Renal cortex interstitium (tissue), 15 donors: Measurements from ENCODE around the gene CYP27B1. TPM values are rescaled to one million over a fixed set of nuclear protein-coding genes. Genes with fewer than 3 reads are reported as not detected.

ENCODE experiments used
- DNase-seq, 11 donors: peaks; one replicate each; pipeline ENCODE4 v3.0.0-alpha.2; 2013; ENCODE audit warnings: low read depth in 9 of 11, low spot score in 4 of 11; ENCODE audit errors: extremely low read depth in 1 of 11
- long read RNA-seq, 16 experiments: transcript quantifications; one replicate each; lab custom pipeline, GENCODE V29; 2026
- polyA plus RNA-seq, 3 donors: library from polyadenylated mRNA; unstranded; fragments of 120-200 nt; gene quantifications; one replicate each; pipeline ENCODE4 v1.2.1, GENCODE V29; 2013; ENCODE audit not compliant: insufficient read length in 3 of 3

Gene CYP27B1, protein sequence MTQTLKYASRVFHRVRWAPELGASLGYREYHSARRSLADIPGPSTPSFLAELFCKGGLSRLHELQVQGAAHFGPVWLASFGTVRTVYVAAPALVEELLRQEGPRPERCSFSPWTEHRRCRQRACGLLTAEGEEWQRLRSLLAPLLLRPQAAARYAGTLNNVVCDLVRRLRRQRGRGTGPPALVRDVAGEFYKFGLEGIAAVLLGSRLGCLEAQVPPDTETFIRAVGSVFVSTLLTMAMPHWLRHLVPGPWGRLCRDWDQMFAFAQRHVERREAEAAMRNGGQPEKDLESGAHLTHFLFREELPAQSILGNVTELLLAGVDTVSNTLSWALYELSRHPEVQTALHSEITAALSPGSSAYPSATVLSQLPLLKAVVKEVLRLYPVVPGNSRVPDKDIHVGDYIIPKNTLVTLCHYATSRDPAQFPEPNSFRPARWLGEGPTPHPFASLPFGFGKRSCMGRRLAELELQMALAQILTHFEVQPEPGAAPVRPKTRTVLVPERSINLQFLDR
- polyA plus RNA-seq = 1 to 10 TPM in 2 of 3 donors, under 1 TPM in 1; 0.96 to 1.5 (median 1.2) TPM
- long read RNA-seq, donor 1 = 0 reads
- long read RNA-seq, donor 2 = 0 reads
- long read RNA-seq, donor 3 = 0 reads
- long read RNA-seq, donor 4 = 0 reads
- long read RNA-seq, donor 5 = 0 reads
- long read RNA-seq, donor 6 = 0 reads
- long read RNA-seq, donor 7 = 0 reads
- long read RNA-seq, donor 8 = 0 reads
- long read RNA-seq, donor 9 = 0 reads
- long read RNA-seq, donor 10 = 0 reads
- long read RNA-seq, donor 11, partial matches to known transcripts = 0 of 1 reads
- long read RNA-seq, donor 11, other reads (novel, unspliced or antisense) = 0 of 1 reads
- long read RNA-seq, donor 12 = 0 reads
- long read RNA-seq, donor 13 = 0 reads
- long read RNA-seq, donor 14 = 0 reads
- long read RNA-seq, donor 15 = 0 reads
- long read RNA-seq, donor 16 = 0 reads

DNA sequence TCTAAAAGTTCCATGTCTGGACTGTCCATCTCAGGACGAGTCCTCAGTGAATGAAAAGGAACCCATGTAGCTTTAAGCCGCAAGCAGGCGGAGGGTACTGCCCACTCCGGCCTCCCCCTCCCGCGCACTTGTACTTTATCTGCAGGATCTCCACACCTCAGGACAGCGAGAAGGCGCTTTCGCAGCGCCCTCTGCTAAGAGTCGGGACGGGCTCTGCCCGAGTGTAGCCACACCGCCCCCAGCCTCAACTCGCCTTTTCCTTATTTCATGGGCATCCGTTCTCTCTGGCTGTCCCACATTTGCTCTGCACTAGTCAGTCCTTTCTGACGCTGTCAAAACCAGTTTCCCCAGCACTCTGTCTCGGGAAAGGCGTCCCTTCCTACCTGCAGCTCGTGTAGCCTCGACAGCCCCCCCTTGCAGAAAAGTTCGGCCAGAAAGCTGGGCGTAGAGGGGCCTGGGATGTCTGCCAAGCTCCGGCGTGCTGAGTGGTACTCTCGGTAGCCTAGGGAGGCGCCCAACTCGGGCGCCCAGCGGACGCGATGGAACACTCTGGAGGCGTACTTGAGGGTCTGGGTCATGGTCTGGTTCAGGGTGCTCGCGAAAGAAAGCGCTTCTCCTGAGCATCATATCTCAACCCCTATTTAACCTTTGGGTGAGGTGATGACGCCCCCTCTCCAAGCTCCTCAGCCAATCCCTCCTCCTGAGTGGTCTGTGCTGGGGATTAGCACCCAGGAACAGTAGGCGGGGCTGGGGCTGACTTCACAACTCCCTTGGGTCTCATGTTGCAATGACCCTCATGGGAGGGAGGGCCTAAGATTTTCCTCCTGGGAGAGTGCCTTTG is at the start of gene CYP27B1:
Gene CYP27B1 (minus strand): TSS at position 615 of the 841 bp plus-strand sequence. CDS start 37 bp downstream, at position 578.
- no peak for DNase-seq

GRCh38 chr12:57816001-57816854 is 49.4 kb upstream of the CYP27B1 start:
- no peak for DNase-seq

DNA sequence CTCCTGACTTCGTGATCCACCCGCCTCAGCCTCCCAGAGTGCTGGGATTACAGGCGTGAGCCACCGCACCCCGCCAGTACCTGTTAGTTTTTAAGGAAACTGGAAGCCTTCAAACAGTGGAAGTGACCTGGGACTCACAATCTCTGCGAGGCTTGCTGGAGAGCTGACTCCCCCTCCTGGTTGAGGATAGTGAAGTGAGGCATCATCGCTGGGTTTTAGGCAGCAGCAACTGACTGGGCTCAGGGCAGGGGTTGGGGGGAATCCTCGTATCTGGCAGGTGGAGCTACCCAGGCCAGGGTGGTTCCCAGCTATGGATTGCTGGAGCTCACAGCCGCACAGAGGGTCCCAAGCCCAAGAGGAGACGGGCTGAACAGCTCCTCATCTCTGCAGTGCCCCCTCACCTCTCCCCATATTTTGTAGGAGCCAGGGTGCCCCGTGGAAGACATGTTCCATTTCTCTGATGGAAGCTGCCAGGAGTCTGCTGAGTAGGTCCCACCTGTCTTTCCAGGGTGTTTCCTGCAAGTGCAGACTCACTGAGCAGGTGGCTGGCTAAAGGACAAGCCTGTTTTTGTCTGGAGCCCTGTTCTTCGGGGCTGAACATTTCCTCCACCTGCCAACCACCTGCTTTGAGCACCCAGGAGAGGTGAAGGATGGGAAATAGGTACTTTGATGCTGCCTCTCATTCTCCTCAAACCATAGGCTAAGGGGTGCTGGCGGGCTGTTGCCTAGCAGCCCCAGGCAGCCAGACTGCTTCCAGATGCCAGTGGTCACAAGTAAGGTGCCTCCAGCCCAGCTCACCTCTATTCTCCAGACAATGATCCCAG is 48.5 kb upstream of the CYP27B1 start:
- no peak for DNase-seq

- no peak for DNase-seq
Measured at GRCh38 chr12:57813971-57814772, 47.3 kb upstream of the CYP27B1 start.

DNA sequence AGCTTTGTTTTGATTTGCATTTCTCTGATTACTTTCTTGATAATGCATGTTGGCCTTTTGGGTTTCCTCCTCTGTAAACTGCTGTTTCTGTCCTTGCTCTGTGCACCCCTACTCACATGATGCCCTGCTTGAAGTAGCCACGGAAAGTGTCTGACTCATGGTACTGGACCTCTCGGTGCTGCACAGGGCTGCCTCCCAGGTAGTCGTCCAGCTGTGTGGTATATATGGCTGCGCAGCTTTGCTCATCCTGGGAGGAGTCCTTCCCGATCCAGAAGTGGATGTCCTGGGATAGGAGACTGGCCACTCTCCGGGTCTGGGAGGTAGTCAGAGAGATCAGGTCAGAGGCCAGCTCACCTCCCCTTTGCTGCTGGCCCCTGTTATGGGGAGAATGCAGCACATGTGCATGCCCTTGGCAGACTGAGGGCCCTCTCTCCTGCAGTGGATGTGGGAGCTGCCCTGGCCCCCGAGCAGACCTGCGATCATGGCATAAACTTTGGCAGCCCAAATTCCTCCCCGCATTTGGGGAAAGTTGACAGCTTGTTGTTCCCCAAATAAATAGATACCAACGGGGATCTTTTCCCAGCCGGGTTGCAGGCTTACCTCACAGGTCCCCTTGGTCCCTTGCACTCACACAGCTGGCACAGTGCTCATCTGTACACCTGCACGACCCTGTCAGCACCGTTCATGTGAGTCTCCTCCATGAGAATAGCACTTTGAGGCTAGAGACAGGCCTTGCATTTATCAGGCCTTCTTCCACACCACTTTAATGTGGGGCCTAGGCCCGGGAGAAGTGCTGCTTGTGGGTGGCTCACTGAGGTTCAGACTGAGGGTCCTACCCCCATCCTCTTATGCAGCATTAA is 46.5 kb upstream of the CYP27B1 start:
- DNase-seq = no peak

DNA sequence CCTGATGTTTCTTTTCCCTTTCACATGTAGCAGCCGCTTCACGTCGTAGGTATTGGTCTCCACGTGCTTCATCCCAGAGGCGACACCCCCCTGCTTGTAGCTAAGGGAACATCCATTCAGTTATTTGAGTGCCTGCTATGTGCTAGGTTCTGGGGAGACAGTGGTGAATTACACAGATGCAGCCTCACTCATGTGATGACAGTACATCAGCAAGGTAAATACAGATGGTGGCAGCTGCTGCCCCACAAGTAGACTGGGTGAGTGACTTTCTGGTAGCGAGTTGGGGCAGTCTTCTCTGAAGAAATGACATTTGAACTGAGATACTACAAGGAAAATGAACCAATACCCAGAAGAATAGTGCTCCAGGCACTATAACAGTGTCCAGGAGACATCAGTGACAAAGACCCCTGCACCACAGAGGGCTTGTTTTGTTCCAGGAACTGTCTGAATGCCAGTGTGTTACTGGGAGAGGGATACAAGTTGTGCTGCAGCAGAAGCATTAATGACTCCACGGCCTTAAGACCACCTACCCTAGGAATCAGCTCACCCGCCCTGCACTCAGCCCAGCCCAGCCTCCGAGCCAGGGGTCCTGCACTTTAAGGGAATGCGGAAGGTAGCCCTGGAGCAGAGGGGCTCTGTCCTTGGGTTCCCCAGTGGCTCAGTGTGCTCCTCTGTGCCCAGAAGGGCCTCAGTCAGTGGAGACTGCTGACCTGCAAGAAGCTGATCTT is 44.3 kb upstream of the CYP27B1 start:
- DNase-seq = no peak

DNA sequence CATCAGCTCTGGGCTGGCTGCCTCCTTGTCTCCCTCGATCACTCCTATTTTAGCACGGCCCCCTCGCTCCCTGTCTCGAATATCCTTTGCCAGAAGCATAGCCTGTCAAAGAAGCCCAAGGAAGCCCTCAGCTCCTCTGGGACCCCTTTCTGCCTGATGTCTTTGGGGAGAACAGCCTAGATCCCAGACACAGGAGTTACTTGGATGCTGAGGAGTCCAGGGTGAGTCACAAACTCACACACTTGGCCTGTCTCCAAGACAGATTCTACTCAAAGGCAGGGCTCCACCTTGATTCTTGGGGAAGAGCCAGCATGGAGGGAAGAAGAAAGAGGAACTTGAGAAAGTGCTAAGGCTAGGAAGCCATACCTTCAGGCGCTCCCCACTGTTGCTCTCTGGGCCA is 43.6 kb upstream of the CYP27B1 start:
- no peak for DNase-seq

DNA sequence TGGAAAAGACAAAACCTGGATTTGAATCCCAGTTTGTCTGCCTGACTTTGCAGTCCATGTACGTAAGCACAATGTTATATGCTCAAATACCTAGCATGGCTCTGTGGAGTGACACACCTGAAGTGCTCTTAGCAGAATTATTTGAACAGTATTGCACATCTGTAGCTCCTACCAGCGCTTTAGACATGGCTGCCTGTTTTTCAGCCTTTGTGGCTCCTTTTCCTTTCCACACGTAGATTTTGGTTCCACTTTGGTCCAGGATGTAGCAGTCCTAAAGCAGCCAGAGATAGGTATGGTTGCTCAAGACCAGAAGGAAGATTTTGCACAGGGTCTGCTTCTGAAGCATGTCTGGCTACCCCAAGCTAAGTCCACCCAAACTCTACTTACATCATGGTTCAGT is 42.5 kb upstream of the CYP27B1 start:
- no peak for DNase-seq

DNA sequence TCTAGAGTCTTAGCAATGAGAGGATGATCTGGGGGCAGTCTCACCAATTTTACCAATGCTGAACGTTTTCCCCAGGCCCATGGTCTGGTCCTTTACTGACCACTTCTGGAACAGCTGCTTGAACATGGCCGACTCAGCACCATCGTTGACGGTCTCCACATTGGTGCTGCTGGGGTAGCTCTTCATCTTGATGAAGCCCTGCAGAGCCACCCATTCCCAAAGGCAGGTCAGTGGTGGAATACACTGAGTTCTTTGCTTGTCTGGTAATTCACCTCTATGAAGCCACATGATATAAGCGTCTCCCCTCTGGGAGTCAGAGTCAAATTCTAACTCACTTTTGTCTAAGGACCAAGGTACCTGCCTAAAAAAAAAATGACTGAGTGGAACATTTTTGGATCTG is 41.5 kb upstream of the CYP27B1 start:
- no peak for DNase-seq

DNA sequence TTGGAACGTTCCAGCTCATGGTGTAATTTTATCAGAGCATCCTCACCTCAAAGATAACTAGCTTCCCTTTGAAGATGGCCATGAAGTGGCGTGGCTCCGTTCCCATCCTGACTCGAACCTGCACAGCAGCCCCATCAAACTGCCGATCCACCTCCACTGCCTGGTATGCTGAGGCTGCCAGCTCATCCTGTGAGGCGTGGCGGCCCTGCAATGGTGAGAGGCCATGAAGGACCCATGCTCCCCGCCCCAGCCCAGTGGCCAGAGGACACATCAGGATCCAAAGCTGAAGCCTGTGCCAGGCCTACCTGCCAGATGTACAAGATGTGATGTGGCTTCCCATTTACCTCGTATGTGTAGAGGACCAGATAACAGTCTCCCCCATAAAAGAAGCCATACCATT is 40.4 kb upstream of the CYP27B1 start:
- DNase-seq = no peak

- no peak for DNase-seq
Measured at GRCh38 chr12:57806677-57807076, 39.8 kb upstream of the CYP27B1 start.

GRCh38 chr12:57803319-57803893 is 36.5 kb upstream of the CYP27B1 start:
- DNase-seq = peak in 1 of 11 donors; percentile 22

DNA sequence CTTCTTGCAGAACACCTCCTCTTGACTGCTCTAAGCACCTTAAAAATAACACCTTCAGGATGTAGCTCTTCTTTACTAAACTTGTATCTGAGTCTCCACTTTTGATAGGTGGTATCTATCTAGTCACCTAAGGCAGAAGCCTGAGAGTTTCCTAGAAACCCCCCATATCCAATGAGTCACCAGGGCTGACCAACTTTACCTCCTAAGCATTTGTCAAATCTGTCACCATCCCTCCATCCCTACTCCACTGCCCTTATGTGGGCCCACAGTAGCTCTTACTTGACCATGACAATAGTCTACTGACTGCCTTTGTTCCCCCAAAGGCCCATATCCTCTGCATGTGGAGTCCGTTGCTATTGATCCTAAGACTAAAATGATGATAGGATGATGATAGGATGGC is 35.7 kb upstream of the CYP27B1 start:
- DNase-seq = no peak

DNA sequence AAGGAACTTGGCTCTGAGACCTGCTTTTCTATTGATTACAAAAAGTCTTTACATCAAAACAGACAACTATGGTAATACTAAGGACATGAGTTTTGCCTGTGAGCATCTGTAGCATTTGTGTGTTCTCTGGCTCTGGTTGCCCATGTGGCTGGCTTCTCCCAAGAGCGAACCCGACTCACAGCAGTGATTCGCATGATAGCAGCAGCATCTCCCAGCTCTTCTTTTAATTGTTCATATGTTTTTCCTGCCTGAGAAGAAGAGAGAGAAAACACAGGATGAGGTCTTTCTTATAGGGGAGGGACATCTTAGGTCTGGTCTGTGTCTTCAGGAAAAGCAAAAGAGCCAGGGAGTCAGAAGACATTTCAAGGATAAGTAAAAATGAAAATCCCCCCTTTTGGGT is 34.1 kb upstream of the CYP27B1 start:
- DNase-seq = no peak

- no peak for DNase-seq
Measured at GRCh38 chr12:57797933-57798332, 31.1 kb upstream of the CYP27B1 start.
